Smooth muscle cell (in vitro differentiated cells): ENCODE data around the gene SOX9. TPM values are rescaled to one million over a fixed set of nuclear protein-coding genes. Genes with fewer than 3 reads are reported as not detected.

ENCODE experiments used
- DNase-seq: peaks from one replicate; lab custom pipeline; 2025; ENCODE audit not compliant: unreplicated experiment; lab: John Stamatoyannopoulos, UW
- H2AFZ ChIP-seq: fragments of 200-600 bp; sonication (generic); 2 replicates; pipeline ENCODE4 v1.6.0; 2016; ENCODE audit warnings: antibody characterized with exemption, low read depth, mild to moderate bottlenecking
- H3F3A ChIP-seq: fragments of 200-600 bp; sonication (generic); 2 replicates; pipeline ENCODE4 v1.6.0; 2017; ENCODE audit warnings: antibody characterized with exemption, low read depth
- H3K27ac ChIP-seq: fragments of 200-600 bp; sonication (generic); 2 replicates; pipeline ENCODE4 v1.5.1; 2016; ENCODE audit warnings: low read depth, mild to moderate bottlenecking
- H3K27me3 ChIP-seq: fragments of 200-600 bp; sonication (generic); 2 replicates; pipeline ENCODE4 v1.6.1; 2016; ENCODE audit warnings: low read depth, mild to moderate bottlenecking
- H3K36me3 ChIP-seq: fragments of 200-600 bp; sonication (generic); 2 replicates; pipeline ENCODE4 v1.5.1; 2016; ENCODE audit warnings: low read depth
- H3K4me1 ChIP-seq: fragments of 200-600 bp; sonication (generic); 2 replicates; pipeline ENCODE4 v1.5.1; 2016; ENCODE audit warnings: low read depth
- H3K4me2 ChIP-seq: fragments of 200-600 bp; sonication (generic); 2 replicates; pipeline ENCODE4 v1.6.0; 2016; ENCODE audit warnings: mild to moderate bottlenecking
- H3K4me3 ChIP-seq: fragments of 200-600 bp; sonication (generic); 2 replicates; pipeline ENCODE4 v1.5.1; 2016; ENCODE audit warnings: mild to moderate bottlenecking
- H3K79me2 ChIP-seq: fragments of 200-600 bp; sonication (generic); 2 replicates; pipeline ENCODE4 v1.6.0; 2016; ENCODE audit warnings: low read depth, mild to moderate bottlenecking
- H3K9ac ChIP-seq: fragments of 200-600 bp; sonication (generic); 2 replicates; pipeline ENCODE4 v1.6.0; 2016; ENCODE audit warnings: low read depth
- H3K9me3 ChIP-seq: fragments of 200-600 bp; sonication (generic); replicated peaks from 2 replicates; pipeline ENCODE4 v1.5.1; 2016; ENCODE audit warnings: low read depth
- H4K20me1 ChIP-seq: fragments of 200-600 bp; sonication (generic); 2 replicates; pipeline ENCODE4 v1.6.0; 2016; ENCODE audit warnings: low read depth
- CTCF ChIP-seq: fragments of 200-600 bp; sonication (generic); IDR thresholded peaks from 2 replicates; pipeline ENCODE4 v1.5.1; 2017; ENCODE audit warnings: borderline replicate concordance, mild to moderate bottlenecking, antibody characterized with exemption; ENCODE audit not compliant: insufficient read depth, poor library complexity, severe bottlenecking
- WGBS: methylation state at CpG from one replicate; pipeline ENCODE4 v1.1.7; 2016; ENCODE audit warnings: low lambda C conversion rate; 5-methylcytosine and 5-hydroxymethylcytosine counted together
- polyA plus RNA-seq: library from polyadenylated mRNA; unstranded; fragments of >200 nt; fragmentation: Nextera tagmentation; extraction: Ambion mirVana; gene quantifications from 2 replicates; pipeline ENCODE4 v1.2.1, GENCODE V29; 2016
- total RNA-seq: library from RNA; depleted of rRNA; stranded (reverse); fragments of >200 nt; gene quantifications from 2 replicates; pipeline ENCODE4 v1.2.3, GENCODE V29; 2014

SOX9 gene
- total and polyA plus RNA-seq, 2 experiments from 2014 or later: 19.8 to 26.6 TPM

- Histone ChIP-seq H3K79me2 (no peaks in the 10 kb centered on the region), H3K9ac (no peak overlapping the region), H3K27ac (no peak overlapping the region), H3K27me3 (no peaks in the 10 kb centered on the region), H3F3A (no peaks in the 10 kb centered on the region), H3K4me3 (no peak overlapping the region), H2AFZ (no peak overlapping the region), H3K4me2 (no peak overlapping the region), H4K20me1 (no peaks in the 10 kb centered on the region), H3K4me1 (no peaks in the 10 kb centered on the region), H3K36me3 (no peaks in the 10 kb centered on the region), H3K9me3 (no peaks in the 10 kb centered on the region)
- no peak for DNase-seq
- no peak for TF ChIP-seq CTCF
- WGBS: 66% methylated on average over 4 of the region's 4 CpGs
These were observed 43.4 kb upstream of the SOX9 start for GRCh38 chr17:72077326-72077960.

- Histone ChIP-seq H3F3A (no peaks in the 10 kb centered on the region), H3K27me3 (no peaks in the 10 kb centered on the region), H3K4me3 (no peak overlapping the region), H3K9me3 (no peaks in the 10 kb centered on the region), H3K4me2 (no peak overlapping the region), H3K79me2 (no peaks in the 10 kb centered on the region), H3K4me1 (no peaks in the 10 kb centered on the region), H3K36me3 (no peaks in the 10 kb centered on the region), H2AFZ (no peak overlapping the region), H4K20me1 (no peaks in the 10 kb centered on the region), H3K27ac (no peak overlapping the region), H3K9ac (no peak overlapping the region)
- no peak for DNase-seq
- no peak for TF ChIP-seq CTCF
- 94% methylated on average over 3 of the region's 3 CpGs for WGBS
These were observed 41.1 kb upstream of the SOX9 start for GRCh38 chr17:72079700-72080099.

GRCh38 chr17:72087876-72088275 lies 32.9 kb upstream of the SOX9 start:
- Histone ChIP-seq H3K36me3 (no peaks in the 10 kb centered on the region), H3K27ac (no peak overlapping the region), H3K9ac (no peak overlapping the region), H3K9me3 (no peaks in the 10 kb centered on the region), H2AFZ (no peak overlapping the region), H3K27me3 (no peaks in the 10 kb centered on the region), H3K4me1 (no peaks in the 10 kb centered on the region), H3K4me2 (no peak overlapping the region), H3F3A (no peaks in the 10 kb centered on the region), H3K4me3 (no peak overlapping the region), H3K79me2 (no peaks in the 10 kb centered on the region), H4K20me1 (no peaks in the 10 kb centered on the region)
- TF ChIP-seq CTCF: no peak
- no peak for DNase-seq
- WGBS: 97% methylated on average over 1 of the region's 1 CpG

- Histone ChIP-seq H3K4me3 (no peak overlapping the region), H3K36me3 (no peaks in the 10 kb centered on the region), H3K27me3 (no peaks in the 10 kb centered on the region), H3K4me1 (no peaks in the 10 kb centered on the region), H4K20me1 (no peaks in the 10 kb centered on the region), H3F3A (no peaks in the 10 kb centered on the region), H3K4me2 (no peak overlapping the region), H3K9me3 (no peaks in the 10 kb centered on the region), H2AFZ (no peak overlapping the region), H3K27ac (no peak overlapping the region), H3K9ac (no peak overlapping the region), H3K79me2 (no peaks in the 10 kb centered on the region)
- WGBS: 92% methylated on average over 7 of the region's 7 CpGs
- DNase-seq: no peak
- TF ChIP-seq CTCF: no peak
These were observed 31.3 kb upstream of the SOX9 start for GRCh38 chr17:72089453-72089987.
